ENCODE data around the gene BICD1.

BICD1 gene

GRCh38 chr12:32419520-32419960 is 312.9 kb downstream of the BICD1 start:
- Mint-ChIP-seq H3K4me3 (no peak overlapping the region), H3K4me1 (peaks cover 18% of the 10 kb centered on the region), H3K36me3 (ENCODE audit: low read depth) (peaks cover 13% of the 10 kb centered on the region), H3K27ac (no peak overlapping the region), H3K9me3 (peaks cover 6% of the 10 kb centered on the region), H3K27me3 (ENCODE audit: low read depth) (no peaks in the 10 kb centered on the region)
- TF ChIP-seq CTCF (IDR thresholded peaks at IDR 0.05; ENCODE audit: unreplicated experiment in 3 of 3), result no peak

DNA sequence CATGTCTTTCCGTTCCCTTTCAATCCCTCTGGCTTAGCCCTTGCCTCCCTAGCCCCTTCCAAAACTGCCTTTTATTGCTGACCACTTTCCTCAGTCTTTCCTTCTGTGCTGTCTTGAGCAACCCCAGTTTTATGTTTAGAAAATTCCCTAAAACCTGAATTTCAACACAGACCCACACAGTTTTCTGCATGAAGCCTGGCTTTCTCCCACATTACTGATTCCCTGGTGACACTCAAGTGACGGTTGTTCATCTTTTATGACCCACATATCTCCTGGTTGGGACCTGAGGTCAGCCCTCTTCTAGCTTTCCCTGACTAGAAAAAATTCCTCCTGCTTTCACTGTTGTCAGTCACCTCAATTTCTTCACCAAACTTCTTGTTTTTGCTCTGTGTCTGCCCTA is 313.7 kb downstream of the BICD1 start:
- H3K27ac Mint-ChIP-seq, result no peak overlapping the region
- peaks cover 19% of the 10 kb centered on the region for H3K36me3 Mint-ChIP-seq (ENCODE audit: low read depth)
- H3K27me3 Mint-ChIP-seq (ENCODE audit: low read depth), result no peaks in the 10 kb centered on the region
- peaks cover 11% of the 10 kb centered on the region for H3K9me3 Mint-ChIP-seq
- TF ChIP-seq CTCF (IDR thresholded peaks at IDR 0.05; ENCODE audit: unreplicated experiment in 3 of 3), result no peak
- peaks cover 18% of the 10 kb centered on the region for H3K4me1 Mint-ChIP-seq
- H3K4me3 Mint-ChIP-seq, result no peak overlapping the region

GRCh38 chr12:32423559-32423958 is 316.9 kb downstream of the BICD1 start:
- no peak overlapping the region for H3K4me3 Mint-ChIP-seq
- peaks cover 47% of the 10 kb centered on the region for H3K36me3 Mint-ChIP-seq (ENCODE audit: low read depth)
- no peak overlapping the region for H3K27ac Mint-ChIP-seq
- H3K27me3 Mint-ChIP-seq (ENCODE audit: low read depth), result no peaks in the 10 kb centered on the region
- no peak for TF ChIP-seq CTCF (IDR thresholded peaks at IDR 0.05; ENCODE audit: unreplicated experiment in 3 of 3)
- H3K9me3 Mint-ChIP-seq, result peaks cover 38% of the 10 kb centered on the region
- H3K4me1 Mint-ChIP-seq, result peaks cover 18% of the 10 kb centered on the region

DNA sequence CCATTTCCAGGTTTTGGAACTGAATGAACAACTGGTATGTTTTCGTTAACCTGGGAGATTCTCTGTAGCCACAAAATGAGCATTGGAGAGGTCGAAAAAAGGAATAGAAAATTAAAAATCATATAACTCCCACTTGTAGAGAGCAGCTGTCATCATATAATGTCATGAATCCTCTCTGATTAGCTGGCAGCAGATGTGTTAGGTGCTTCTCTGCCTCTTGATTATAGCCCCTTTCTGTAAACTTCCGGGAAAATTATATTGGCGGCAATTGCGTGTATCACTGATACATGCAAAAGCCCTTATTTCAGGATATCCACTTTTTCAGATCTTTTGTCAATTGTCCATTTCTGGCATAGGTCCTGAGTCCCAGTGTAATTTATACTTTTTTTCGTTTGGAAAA is 324.4 kb downstream of the BICD1 start:
- Mint-ChIP-seq H3K4me1 (peaks cover 3% of the 10 kb centered on the region), H3K4me3 (no peak overlapping the region), H3K27ac (no peak overlapping the region), H3K36me3 (ENCODE audit: low read depth) (peaks cover 28% of the 10 kb centered on the region), H3K9me3 (peaks cover 26% of the 10 kb centered on the region), H3K27me3 (ENCODE audit: low read depth) (no peaks in the 10 kb centered on the region)
- no peak for TF ChIP-seq CTCF (IDR thresholded peaks at IDR 0.05; ENCODE audit: unreplicated experiment in 3 of 3)

All from nephron (organoid).